GM13976 (cell line): ENCODE data around the gene PHC2.

Source experiments
- DNase-seq: peaks from one replicate; pipeline ENCODE4 v3.0.0; 2012; ENCODE audit warnings: low spot score
- in situ Hi-C: fragments of 300-500 bp; cut with MboI; formaldehyde crosslinking; loops from one replicate; pipeline ENCODE4 v1.12.0; 2022; ENCODE audit warnings: low sequenced_read_pairs, mixed read lengths, inconsistent platforms; ENCODE audit not compliant: unreplicated experiment
- TF ChIP-seq, protein P1 (sequence below): IDR thresholded peaks from 2 replicates; pipeline ENCODE4 v1.5.1; 2012; ENCODE audit warnings: borderline replicate concordance, mild to moderate bottlenecking; ENCODE audit not compliant: insufficient read depth; ENCODE audit errors: extremely low read depth, missing control alignments, control extremely low read depth

Gene PHC2

DNA sequence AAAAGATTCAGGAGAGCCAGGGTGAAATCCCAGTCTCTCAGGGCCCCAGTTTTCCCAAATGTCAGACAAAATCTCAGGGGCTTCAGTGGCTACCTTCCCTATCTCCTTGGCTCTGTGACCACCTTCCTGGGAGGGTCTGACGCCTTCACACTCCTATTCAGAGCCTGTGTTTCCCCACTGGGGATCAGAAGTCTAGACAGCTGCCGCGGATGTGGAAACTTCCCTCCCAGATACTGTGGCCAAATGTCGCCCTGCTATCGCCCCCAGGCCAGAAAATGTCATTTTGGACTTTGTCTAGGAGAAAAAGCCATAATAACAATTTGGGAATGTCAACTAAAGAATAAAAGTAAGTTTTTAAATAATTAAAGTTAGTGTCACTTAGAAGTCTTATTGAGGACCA, 125.9 kb downstream of the PHC2 start:
- in situ Hi-C loops: no loop called here

DNA sequence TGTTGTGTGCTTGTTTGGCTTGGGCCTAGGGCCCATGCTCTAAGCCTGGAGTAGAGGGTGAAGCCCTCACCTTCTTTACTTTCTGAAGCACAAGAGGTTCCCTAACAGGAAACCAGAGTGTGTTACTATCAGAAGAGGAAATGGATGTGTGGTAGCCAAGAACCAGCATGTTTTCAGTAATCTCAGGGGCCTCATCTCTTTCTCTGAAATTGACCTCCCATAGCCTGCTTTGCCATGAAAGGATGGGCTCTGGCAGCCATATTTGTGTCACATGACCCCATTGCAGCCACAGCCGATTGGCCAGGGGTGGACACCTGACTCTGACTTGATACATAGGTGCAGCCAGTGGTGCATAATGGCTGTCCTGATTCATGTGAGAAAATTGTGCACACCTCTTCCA, 128.6 kb downstream of the PHC2 start:
- TF ChIP-seq, protein P1, sequence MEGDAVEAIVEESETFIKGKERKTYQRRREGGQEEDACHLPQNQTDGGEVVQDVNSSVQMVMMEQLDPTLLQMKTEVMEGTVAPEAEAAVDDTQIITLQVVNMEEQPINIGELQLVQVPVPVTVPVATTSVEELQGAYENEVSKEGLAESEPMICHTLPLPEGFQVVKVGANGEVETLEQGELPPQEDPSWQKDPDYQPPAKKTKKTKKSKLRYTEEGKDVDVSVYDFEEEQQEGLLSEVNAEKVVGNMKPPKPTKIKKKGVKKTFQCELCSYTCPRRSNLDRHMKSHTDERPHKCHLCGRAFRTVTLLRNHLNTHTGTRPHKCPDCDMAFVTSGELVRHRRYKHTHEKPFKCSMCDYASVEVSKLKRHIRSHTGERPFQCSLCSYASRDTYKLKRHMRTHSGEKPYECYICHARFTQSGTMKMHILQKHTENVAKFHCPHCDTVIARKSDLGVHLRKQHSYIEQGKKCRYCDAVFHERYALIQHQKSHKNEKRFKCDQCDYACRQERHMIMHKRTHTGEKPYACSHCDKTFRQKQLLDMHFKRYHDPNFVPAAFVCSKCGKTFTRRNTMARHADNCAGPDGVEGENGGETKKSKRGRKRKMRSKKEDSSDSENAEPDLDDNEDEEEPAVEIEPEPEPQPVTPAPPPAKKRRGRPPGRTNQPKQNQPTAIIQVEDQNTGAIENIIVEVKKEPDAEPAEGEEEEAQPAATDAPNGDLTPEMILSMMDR: no peak
- in situ Hi-C loops: no loop called here
- no peak for DNase-seq

More for the DNA sequence above, 125.9 kb downstream of the PHC2 start:
- no peak for DNase-seq
- TF ChIP-seq, protein P1: no peak

GRCh38 chr1:33301273-33301984, 129.5 kb downstream of the PHC2 start:
- TF ChIP-seq, protein P1: no peak
- in situ Hi-C loops: no loop called here
- DNase-seq: no peak

GRCh38 chr1:33300673-33301072, 130.2 kb downstream of the PHC2 start:
- in situ Hi-C loops: no loop called here

DNA sequence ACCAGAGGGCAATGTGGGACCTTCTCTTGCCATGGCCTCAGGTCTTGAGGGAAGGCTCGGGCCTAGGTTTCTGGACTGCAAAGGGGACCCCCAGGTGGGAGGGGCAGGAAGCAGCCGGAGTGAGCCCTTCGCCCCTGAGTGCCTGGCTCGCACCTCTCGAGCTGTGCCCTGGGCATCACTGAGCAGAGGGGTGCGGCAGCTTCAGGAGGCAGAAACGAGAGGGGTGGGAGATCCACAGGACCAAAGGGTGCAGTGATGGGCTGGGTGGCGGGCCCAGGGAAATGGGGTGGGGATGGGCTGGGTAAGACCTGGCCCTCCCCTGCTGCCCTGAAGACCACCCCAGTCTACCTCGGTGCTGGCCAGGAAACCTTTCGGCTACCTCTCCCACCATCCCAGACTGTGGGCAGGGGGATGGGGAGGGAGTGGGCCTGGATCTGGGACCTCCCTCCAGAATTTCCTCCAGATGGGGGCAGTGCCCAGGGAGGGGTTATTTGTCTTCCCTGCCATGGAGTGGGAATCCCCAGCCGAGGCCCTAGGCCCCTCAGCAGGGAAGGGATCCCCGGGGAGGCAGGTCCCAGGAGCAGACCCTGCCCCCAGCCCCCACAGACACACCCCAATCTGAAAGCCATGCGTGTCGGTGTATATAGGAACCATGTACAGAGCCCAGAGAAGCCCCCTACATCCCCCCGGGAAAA, 131.3 kb downstream of the PHC2 start:
- TF ChIP-seq, protein P1: no peak
- no peak for DNase-seq
- in situ Hi-C loops: loop anchor here (5.0 to 10.0 kb wide), 3 partner anchors 68 to 315 kb away; no protein-coding TSS in a partner anchor

More at GRCh38 chr1:33300673-33301072, 130.2 kb downstream of the PHC2 start:
- TF ChIP-seq, protein P1: no peak
- no peak for DNase-seq

DNA sequence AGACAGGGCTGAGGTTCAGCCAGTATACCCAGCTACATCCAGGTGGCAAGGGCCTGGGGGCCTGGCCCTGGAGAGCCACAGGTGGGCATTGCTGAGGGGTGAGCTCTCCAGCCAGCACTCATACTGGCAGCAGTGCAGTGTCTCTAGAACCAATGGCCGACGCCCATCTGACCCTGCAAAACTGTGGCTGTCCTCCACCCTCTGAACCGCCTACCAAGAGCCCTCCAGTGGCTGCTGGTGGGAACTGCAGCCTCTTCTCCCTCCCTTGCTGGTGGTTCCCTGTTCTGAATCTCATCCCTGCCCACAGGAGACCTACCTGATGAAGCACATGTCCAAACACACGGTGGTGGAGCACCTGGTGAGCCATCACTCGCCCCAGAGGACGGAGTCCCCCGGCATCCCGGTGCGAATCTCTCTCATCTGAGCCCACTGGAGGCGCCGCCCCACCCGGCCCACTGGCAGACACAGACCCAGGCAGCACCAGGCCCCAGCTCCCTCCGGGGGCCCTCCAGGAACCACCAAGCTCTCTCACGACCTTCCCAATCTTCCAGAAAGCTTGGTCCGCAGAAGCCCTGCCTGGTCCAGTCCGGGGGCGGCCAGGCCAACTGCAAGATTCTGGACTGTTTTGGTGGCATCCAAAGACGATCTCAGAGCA, 132.1 kb downstream of the PHC2 start:
- peak; percentile 88 for DNase-seq
- TF ChIP-seq, protein P1: peak; percentile 79
- in situ Hi-C loops: loop anchor here (5.0 to 10.0 kb wide), 3 partner anchors 69 to 316 kb away; no protein-coding TSS in a partner anchor
